Nucleus accumbens (tissue), 56 donors: ENCODE measurements around the gene ARV1.
A peak's percentile ranks its signal among the peaks of the same experiment; 100 is the strongest.

Experiments
- DNase-seq, 56 donors: peaks; one replicate each; lab custom pipeline; 2025; lab: John Stamatoyannopoulos, UW

The ARV1 gene

DNA sequence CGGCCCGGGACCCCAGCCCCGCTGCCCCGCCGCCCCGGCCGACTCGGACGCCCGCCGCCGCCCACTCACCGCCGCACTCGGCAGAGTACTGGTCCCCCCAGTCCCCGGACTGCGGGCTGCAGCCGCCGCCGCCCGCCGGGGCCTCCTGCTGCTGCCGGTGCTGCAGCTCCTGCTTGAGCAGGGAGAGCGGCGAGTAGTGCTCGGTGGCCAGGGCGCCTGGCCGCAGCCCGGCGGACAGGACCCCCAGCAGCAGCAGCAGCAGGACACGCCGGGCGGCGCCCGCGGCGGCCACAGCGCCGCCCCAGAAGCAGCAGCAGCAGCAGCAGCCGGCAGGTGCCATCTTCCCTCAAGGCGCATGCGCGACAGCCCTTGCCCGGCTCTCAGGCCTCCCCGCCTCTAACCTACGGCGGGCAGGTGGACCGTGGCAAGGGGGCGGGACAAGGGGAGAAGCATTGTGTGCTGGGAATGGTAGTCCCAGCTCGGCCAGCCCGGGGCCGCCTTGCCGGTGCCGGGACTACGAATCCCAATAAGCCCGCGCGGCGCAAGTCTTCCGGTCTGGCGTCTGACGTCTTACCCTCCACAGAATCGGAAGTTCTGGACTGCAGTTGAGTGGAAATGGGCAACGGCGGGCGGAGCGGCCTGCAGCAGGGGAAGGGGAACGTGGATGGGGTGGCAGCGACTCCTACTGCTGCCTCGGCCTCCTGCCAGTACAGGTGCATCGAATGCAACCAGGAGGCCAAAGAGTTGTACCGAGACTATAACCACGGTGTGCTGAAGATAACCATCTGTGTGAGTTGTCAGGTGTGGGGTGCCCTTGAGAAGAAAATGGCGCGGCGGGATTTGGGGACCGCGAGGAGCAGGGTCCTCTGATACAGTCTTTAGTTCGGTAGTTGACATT, at the start of gene ARV1, which contains the start of gene TTC13:
Gene ARV1 (plus strand): TSS at position 604 of the 898 bp plus-strand sequence. CDS start 12 bp downstream, at position 616.
Gene TTC13 (minus strand): TSS at position 371 of the 898 bp plus-strand sequence. CDS start 31 bp downstream, at position 340.
- DNase-seq = peak; percentile 80 to 99 (median 98)

DNA sequence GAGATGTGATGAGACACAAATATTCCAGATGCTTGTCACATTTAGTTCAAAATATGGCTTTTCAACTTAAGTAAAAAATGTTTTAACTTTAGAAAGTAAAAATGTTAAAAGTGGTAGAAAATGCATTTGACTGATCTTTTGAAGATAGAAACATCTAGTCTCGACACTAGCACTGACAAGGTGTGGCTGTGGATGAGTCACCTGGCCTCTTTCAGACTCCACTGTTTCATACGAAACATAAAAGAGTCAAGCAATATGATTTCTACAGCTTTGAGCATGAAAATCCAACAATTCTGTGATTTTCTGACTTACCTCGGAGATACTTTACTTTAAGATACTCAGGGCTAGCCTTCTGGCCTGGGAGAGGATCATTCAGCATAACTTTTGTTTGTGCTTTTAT, 47.9 kb upstream of the ARV1 start:
- peak in 9 of 56 donors; percentile 4 to 54 (median 29) for DNase-seq

DNA sequence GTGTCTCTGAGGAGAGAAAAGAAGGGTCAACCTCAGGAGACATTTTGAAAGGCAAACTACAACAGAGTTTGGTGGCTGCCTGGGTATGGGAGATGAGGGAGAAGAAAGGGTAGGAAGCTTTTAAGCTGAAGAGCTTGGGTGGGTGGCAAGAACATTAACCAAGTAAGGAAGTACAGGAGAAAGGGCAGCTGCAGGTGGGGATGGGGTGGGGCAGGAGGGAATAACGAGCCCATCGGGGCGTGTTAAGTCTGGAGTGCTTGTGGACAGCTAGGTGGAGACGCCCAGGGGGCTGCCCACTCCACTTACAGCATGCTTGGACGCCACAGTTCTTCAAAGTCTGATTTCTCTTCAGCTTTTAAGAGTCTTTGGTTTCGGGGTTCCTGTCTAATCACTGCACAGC, 43.0 kb upstream of the ARV1 start:
- DNase-seq = no peak

DNA sequence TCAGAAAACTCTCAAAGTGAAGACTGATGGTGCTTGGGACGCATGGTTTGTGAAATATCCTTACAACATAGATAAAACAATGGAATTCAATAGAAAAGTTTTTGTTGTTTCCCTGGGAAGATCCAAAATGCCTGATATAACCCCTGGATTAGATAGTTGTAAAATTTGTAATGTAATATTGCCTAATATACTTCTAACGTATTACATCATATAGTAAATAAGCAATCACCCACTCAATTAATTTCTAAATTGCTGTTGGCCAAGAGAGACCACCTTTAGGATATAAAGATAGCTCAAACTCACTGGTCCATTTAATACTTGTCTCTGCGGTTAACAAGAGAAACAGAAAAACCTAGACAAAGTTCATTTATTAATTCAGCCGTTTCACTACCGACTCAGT, 42.4 kb upstream of the ARV1 start:
- no peak for DNase-seq

DNA sequence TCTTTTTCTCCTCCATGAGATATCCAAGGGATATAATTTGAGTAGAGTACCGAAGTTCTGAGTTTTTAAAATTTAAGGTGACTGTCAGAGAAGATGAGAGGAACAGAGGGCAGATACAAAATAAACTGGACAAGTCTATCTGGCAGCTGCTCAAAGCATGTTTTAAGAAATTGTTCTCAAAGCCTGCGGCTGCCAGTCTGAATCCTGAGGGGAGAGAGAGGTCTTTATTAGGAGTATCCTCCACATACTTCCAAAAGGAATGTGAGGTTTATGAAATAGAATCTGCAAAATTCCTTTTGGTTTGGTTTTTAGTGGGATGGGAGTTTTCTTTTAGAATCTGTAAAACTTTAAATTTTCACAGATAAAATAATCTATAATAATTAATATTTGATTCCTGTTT, 41.5 kb upstream of the ARV1 start:
- no peak for DNase-seq

DNA sequence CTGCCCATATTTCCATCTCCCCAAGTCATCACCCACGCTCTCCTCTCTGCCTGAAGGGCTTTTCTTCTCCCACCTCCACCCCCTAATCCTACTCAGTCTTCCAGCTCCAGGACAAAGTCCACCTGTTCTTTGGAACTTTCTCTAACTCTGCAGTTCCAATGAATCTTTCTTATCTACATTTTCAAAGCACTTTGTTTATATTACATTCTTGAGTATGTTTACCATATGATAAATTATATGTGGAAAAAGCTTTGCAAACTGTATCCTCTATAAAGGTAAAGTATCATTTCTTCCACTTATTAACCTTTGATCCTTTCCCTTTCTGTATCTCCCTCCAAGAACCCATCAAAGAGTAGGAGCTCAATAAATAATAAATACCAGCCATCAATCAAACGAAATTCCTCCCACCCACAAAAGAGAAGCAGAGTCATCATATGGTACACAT, 39.9 kb upstream of the ARV1 start:
- DNase-seq = no peak

DNA sequence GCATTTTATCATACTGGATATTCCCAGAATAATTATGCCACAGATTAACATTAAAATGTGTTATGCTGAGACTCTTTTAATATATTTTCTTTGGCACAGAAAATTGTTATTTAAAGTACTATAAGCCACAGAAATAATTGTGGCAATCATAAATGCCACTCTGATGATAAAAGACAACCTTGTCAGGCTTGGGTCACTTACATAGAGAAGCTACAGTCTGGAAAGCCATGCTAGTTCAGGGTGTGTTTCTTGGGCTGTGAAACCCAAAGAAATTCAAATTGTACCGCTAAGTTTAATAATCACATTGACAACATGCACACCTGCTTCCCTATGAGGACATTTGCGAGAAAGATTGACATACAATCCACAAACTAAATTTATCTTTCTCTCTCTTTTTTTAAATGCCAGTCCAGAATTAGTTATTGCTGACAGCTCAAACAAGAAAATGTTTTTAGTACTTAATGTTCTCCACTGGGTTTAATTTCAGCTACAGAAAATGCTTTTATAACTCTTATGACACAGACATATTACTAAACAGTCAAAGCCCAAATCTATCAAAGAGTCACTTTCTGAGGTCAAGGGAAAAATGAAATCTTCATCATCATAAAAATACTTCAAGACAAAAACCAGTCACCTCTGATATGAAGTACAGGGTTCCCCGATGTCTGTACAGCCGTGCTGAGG, 38.9 kb upstream of the ARV1 start:
- DNase-seq = no peak

DNA sequence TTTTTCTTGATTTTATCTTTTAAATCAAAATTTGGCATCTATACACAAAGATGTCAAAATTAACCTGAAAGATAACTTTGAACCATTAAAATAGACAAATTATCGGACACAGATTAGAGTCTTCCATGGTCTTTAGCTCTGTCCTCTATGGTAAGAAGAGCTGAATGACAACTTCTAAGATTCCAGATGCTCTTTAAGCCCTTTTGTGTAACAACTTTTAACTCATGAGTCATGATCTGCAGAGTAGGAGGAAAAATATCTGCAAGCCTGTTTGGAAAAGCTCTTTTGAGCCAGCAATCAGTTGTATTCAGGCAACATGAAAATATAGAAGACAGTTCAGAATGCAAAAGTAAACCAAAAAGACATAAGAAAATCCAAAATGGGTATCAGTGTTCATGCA, 38.0 kb upstream of the ARV1 start:
- DNase-seq = no peak

DNA sequence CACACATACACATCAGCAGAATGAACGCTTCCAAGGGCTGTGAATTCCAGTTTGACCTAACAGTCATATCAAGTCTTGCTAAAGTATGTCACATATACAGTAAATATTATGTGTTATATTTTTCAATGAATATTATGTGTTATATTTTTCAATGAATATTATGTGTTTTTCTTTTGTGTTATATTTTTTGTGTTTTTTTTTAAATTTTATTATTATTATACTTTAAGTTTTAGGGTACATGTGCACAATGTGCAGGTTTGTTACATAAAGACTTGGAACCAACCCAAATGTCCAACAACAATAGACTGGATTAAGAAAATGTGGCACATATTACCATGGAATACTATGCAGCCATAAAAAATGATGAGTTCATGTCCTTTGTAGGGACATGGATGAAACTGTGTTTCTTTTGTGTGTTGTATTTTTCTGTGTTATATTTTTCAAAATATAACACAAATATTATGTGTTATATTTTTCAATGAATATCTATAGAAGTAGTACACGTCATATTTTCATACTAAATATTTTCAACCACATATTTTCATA, 35.8 kb upstream of the ARV1 start:
- DNase-seq = no peak

DNA sequence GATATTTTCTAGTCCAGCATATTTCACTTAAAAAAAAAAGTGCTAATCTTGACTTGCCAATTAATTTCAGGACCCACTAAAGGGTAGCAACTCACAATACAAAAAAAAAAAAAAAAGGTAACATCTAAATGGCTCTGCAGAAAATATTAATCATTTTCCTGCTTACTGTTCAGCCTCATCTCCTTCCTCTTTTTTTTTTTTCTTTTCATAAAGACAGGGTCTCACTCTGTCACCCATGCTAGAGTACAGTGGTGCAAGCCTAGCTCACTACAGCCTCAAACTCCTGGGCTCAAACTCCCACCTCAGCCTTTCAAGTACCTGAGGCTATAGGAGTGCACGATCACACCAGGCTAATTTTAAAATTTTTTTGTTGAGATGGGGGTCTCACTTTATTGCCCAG, 30.6 kb upstream of the ARV1 start:
- no peak for DNase-seq

DNA sequence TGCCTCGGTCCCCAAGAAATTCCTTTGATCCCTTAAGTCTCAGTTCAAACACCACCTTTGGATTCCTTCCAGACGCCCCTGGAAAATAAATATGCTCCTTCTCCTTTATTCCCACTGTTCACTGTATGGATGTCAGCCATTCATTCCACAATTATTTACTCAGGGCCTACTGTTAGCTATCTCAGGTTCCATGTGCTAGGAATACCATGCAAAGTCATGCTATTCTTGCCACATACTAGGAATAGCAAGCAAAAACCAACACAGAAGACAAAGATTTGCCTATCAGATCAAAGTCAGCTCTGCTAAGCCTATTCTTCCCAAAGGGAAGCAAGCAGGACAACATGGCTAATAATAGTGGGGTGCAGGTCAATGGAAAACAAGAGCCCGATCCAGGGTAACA, 30.0 kb upstream of the ARV1 start:
- no peak for DNase-seq

DNA sequence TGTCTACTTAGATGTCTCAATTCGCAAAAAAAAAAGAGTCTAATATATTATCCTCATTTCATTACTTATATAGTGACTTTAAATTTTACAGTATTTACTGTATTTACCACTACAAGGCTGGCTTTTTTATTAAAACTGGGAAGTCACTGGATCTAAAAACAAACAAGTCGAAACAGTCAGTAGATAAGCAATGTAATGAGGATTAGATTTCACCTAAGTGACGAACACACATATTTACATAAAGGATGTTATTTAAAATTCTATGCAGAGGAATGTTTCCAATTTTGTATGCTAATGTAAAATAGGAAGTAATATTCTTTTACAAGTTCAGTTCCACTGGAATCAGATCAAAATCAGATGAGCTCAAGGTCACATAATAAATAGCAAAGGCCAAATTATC, 28.5 kb upstream of the ARV1 start:
- no peak for DNase-seq

DNA sequence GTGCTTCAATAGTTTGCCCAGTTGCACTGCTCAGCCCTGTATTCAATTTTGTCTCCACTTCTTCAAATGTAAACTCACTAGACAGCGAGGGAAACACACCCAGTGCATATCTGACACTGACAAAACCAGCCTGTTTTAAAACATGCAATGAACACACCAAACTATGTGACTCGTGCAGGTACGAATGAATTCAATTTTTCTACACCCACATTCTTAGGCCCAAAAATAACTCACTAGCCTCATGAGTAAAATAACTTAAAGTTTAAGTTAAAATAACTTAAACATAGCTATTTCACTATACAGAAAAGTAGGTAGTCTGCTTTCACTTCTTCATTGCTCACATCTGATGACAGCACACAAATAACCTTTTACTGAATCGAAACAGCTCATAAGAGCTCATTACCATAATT, 21.3 kb upstream of the ARV1 start:
- no peak for DNase-seq

DNA sequence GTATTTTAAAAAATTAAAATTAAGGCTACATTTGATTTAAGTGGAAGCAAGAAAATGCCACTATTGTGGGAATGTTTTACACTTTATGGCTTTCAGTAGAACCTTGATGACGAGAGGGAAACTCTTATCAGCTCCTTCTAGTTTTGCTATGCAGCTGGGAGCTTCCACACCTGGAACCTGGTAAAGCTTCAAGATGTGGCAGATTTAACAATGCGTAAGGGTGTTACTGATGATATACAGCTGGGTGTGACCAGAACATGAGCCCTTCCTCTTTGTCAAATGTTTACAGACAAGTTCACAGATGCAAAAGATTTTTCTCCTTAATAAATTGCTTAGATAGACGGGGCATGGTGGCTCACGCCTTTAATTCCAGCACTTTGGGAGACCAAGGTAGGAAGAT, 20.5 kb upstream of the ARV1 start:
- no peak for DNase-seq

DNA sequence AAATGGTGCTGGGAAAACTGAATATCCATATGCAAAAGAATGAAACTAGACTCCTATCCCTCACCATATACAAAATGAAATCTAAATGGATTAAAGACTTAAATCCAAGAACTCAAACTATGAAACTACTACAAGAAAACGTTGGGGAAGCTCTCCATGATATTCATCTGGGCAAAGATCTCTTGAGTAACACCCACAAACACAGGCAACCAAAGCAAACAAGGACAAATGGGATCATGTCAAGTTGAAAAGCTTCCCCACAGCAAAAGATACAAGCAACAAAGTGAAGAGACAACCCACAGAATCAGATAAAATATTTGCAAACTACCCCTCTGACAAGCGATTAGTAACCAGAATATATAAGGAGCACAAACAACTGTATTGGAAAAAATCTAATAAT, 14.0 kb upstream of the ARV1 start:
- DNase-seq = no peak

DNA sequence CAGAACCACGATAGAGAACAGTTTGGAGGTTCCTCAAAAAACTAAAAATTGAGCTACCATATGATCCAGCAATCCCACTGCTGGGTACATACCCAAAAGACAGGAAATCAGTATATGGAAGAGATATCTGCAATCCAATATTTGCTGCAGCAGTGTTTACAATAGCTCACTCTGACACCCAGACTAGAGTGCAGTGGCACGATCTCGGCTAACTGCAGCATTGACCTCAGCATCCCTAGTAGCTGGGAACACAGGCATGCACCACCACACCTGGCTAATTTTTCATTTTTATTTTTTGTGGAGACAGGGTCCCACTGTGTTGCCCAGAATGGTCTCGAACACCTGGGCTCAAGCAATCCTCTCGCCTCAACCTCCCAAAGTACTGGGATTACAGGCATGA, 13.4 kb upstream of the ARV1 start:
- DNase-seq = no peak

DNA sequence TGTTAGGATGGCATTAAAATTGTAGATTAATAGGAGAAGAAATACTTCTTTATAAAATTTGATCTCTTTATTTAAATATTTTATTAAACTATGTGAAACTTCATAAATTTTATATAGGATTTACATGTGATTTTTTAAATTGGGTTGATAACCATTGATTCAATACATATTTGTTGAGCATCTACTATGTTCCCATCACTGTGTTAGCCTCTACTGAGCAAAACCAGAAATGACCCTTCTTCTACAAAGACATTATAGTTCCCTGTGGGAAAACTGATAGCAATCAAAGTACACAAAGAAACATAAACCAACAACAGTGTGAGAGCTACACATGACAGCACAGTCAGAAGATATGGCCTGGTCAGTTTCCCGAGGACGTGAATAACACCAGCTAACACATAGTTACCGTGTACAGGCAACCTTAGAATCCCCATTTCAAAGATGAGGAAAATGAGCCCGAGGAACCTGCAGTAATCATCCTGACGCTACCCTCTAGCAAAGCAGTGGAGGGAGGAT, 12.5 kb upstream of the ARV1 start:
- no peak for DNase-seq

DNA sequence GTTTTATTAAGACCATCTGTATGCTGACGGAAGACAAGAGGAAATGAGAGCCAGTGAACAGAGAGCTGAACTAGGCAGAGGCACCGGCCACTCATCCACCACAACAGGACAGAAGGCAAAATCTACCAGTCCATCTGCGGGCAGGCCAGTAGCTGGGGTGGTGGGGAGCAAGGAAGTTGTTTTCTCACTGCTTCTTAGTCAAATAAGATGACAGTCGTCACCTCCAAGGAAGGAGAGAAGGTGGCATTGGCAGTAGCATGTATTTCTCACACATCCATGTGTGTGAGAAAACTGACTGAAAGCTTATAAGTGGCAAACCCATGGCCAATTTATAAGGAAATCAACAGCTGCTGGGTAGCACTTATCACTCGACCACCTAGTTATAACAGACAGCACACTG, 8.5 kb upstream of the ARV1 start:
- no peak for DNase-seq

DNA sequence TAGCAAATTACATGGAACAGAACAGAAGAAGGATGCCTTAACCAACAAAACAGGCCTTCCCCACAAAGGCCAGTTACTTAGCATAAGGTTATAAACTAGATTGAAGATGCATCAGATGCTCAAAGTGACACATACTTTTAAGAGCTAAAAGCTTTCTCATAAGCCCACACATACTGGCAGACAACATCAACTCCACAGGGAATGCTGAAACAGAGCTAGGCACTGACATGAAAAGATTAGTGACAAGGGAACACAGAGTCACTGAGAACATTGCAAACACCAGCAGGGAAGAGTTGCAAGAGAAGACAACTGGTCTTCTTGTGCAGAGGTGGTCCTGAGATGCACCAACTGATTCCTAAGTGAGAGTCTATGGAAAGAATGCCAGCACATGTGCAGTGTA, 7.1 kb upstream of the ARV1 start:
- peak in 2 of 56 donors; percentile 17 to 26 for DNase-seq

DNA sequence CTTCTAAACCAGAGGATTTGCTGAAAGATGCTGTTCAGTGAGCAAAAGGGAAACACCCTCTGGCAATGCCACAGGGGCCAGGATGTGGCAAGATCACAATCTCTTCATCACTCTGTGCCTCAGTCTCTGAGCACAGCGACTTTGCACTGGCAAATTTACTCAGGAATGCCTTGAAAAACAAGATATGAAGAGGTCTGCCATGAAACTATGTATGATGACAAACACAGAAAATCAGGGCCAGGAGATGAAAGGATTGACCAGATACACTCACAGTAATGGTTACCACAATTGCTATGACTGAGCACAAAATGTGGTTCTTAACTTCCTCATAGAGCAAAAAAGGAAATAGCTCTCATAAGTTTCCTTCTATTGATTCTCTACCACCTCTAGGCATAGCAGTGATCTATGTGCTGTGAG, 6.0 kb upstream of the ARV1 start:
- no peak for DNase-seq

DNA sequence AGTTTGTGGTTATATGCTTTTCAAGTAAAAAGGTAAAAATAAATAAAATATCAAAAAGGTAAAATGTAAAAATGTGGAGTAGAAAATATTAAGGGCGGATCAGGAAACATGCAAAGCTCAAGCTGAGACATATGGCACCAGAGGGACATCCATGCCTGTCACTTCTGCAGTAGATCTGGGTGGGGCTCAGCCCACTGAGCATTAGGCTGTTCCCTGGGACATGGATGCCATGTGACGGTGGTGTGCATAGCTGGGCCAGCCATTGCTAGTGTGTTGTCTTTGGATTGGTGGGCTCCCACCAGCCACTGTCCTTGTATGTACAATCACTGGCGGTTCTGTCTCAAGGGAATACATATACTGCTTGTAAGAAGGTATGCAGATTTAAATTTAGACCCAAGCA, 3.3 kb upstream of the ARV1 start:
- no peak for DNase-seq
